Upper lobe of right lung (tissue), 1 donor: Measurements from ENCODE around the gene KCNJ6. TPM values are rescaled to one million over a fixed set of nuclear protein-coding genes. Genes with fewer than 3 reads are reported as not detected.

Experiments used
- ATAC-seq: fragments of 200-7000 bp; cut with Tn5 transposase; one replicate; pipeline ENCODE4 v1.9.1; 2020; ENCODE audit warnings: mild to moderate bottlenecking, moderate library complexity
- DNase-seq: peaks from one replicate; pipeline ENCODE4 v3.0.0-alpha.2; 2020
- H3K27ac ChIP-seq: fragments of 200-600 bp; one replicate; pipeline ENCODE4 v1.8.0; 2022
- H3K27me3 ChIP-seq: fragments of 200-600 bp; one replicate; pipeline ENCODE4 v1.8.0; 2022; ENCODE audit warnings: mild to moderate bottlenecking
- H3K36me3 ChIP-seq: fragments of 200-600 bp; one replicate; pipeline ENCODE4 v1.8.0; 2022
- H3K4me1 ChIP-seq: fragments of 200-600 bp; one replicate; pipeline ENCODE4 v1.8.0; 2022
- H3K4me3 ChIP-seq: fragments of 200-600 bp; one replicate; pipeline ENCODE4 v1.8.0; 2022; ENCODE audit warnings: mild to moderate bottlenecking
- H3K9me3 ChIP-seq: fragments of 200-600 bp; one replicate; pipeline ENCODE4 v1.8.0; 2022
- intact Hi-C: fragments of 100-400 bp; cut with DNase I; formaldehyde crosslinking; loops from one replicate; pipeline ENCODE4 v1.11.0; 2022
- total RNA-seq: library from RNA; stranded (reverse); fragmentation: NEBNext Ultra II Directional; extraction: Animal tissue kit (Norgen Biotek cat#: 25700); gene quantifications from one replicate; pipeline ENCODE4 v1.2.1, GENCODE V29; 2021
- TF ChIP-seq, protein P1 (sequence below): fragments of 200-600 bp; IDR thresholded peaks from one replicate; pipeline ENCODE4 v1.8.0; 2022; ENCODE audit warnings: antibody characterized with exemption
- donor health status: DM: no; HTN: yes; CAD: no; lungs with severe emphysema.

Gene KCNJ6
- total RNA-seq, 1 donor from 2014 or later = 0.06 TPM

DNA sequence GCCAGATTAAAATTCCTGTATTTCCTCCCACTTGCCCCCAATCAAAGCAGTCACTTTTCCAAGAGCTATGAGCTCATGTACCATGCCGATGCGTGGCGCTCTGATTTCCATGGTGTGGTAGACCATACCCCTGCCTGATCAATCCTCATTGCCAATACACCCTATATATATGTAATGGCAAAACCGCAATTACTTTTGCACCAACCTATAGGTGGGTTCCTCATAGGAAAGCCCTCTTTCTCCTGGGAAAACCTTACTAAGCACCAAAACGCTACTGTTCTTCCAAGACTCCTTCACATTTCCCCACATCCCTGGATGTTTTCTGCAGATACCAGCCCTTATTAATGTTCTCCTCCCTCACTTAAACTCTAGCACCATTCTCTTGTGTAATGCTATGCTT, 11.0 kb downstream of the KCNJ6 start:
- Histone ChIP-seq H3K4me3 (no peak overlapping the region), H3K4me1 (no peaks in the 10 kb centered on the region), H3K27me3 (peaks cover 3% of the 10 kb centered on the region), H3K27ac (no peak overlapping the region), H3K9me3 (no peaks in the 10 kb centered on the region), H3K36me3 (no peaks in the 10 kb centered on the region)
- ATAC-seq (no peak), DNase-seq (no peak)
- TF ChIP-seq, protein P1, sequence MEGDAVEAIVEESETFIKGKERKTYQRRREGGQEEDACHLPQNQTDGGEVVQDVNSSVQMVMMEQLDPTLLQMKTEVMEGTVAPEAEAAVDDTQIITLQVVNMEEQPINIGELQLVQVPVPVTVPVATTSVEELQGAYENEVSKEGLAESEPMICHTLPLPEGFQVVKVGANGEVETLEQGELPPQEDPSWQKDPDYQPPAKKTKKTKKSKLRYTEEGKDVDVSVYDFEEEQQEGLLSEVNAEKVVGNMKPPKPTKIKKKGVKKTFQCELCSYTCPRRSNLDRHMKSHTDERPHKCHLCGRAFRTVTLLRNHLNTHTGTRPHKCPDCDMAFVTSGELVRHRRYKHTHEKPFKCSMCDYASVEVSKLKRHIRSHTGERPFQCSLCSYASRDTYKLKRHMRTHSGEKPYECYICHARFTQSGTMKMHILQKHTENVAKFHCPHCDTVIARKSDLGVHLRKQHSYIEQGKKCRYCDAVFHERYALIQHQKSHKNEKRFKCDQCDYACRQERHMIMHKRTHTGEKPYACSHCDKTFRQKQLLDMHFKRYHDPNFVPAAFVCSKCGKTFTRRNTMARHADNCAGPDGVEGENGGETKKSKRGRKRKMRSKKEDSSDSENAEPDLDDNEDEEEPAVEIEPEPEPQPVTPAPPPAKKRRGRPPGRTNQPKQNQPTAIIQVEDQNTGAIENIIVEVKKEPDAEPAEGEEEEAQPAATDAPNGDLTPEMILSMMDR = no peak
- intact Hi-C loops = no loop called here

DNA sequence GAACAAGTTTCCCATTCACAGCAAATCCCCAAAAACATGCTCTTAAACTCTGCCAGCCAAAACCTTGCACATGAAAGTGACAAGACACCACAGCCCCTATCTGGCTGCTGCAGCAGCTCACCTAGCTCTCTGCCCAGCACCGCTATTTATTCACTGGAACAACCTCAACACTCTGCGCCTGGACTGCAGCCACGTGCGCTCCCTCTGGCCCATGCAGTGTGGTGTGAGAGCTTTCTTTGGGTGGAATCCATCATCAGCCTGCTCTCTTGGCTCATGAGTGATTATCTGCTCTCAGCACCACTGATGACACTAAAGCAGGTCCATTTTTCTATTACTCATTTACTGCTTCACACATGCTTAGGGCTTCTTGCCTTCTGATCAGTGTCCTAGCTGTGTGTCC, 11.4 kb downstream of the KCNJ6 start:
- Histone ChIP-seq H3K36me3 (no peaks in the 10 kb centered on the region), H3K9me3 (no peaks in the 10 kb centered on the region), H3K27ac (no peak overlapping the region), H3K4me1 (no peaks in the 10 kb centered on the region), H3K27me3 (peaks cover under 1% of the 10 kb centered on the region), H3K4me3 (no peak overlapping the region)
- TF ChIP-seq, protein P1 = no peak
- no peak for ATAC-seq
- intact Hi-C loops = no loop called here
- DNase-seq = no peak

DNA sequence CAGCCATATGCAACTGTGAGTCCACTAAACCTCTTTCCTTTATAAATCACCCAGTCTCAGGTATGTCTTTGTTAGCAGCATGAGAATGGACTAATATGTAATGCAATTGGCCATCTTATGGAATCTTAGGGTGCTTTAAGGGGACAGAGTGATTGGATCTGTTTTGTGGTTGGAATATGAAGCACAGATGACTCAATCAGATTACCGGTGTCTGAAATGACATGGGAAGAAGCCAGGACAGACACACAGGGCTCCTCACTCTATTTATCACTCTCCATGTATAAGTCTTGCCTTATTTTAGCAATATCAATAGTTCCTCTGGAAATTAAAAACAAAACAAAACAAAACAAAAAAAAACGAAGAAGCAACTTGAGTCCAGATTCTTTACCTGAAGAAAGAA, 12.9 kb downstream of the KCNJ6 start:
- intact Hi-C loops = no loop called here
- H3K4me1 ChIP-seq = no peaks in the 10 kb centered on the region
- TF ChIP-seq, protein P1 = no peak
- DNase-seq = no peak
- H3K36me3 ChIP-seq = no peaks in the 10 kb centered on the region
- no peak overlapping the region for H3K4me3 ChIP-seq
- no peak overlapping the region for H3K27ac ChIP-seq
- no peak for ATAC-seq
- peaks cover 5% of the 10 kb centered on the region for H3K27me3 ChIP-seq
- no peaks in the 10 kb centered on the region for H3K9me3 ChIP-seq

DNA sequence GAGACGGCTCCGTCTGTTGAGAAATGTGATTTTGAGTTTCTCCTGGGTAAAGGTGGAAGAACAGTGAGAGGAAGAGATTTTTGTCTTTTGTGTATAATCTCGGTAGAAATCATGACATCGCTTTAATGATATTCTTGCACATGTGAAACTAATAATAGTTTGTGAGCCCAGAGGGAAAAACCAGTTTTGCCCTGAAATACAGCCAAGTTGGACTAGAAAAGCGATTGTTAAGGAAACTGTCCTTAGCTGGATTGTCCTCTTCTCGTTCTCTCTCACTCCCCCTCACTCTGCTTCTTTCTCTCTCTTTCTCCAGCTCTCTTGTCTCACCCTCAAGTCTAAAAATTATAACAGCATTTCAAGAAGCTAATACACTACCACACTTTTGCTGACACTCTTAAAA, 17.1 kb downstream of the KCNJ6 start:
- TF ChIP-seq, protein P1 = no peak
- no peaks in the 10 kb centered on the region for H3K4me1 ChIP-seq
- DNase-seq = no peak
- no peaks in the 10 kb centered on the region for H3K36me3 ChIP-seq
- intact Hi-C loops = no loop called here
- H3K4me3 ChIP-seq = no peak overlapping the region
- H3K9me3 ChIP-seq = no peaks in the 10 kb centered on the region
- peaks cover 10% of the 10 kb centered on the region for H3K27me3 ChIP-seq
- H3K27ac ChIP-seq = no peak overlapping the region
- no peak for ATAC-seq

GRCh38 chr21:37896788-37897187, 19.5 kb downstream of the KCNJ6 start:
- TF ChIP-seq, protein P1 = no peak
- intact Hi-C loops = no loop called here
- DNase-seq (no peak), ATAC-seq (no peak)
- Histone ChIP-seq H3K9me3 (no peaks in the 10 kb centered on the region), H3K27ac (no peak overlapping the region), H3K4me3 (no peak overlapping the region), H3K27me3 (peaks cover 10% of the 10 kb centered on the region), H3K36me3 (no peaks in the 10 kb centered on the region), H3K4me1 (no peaks in the 10 kb centered on the region)

DNA sequence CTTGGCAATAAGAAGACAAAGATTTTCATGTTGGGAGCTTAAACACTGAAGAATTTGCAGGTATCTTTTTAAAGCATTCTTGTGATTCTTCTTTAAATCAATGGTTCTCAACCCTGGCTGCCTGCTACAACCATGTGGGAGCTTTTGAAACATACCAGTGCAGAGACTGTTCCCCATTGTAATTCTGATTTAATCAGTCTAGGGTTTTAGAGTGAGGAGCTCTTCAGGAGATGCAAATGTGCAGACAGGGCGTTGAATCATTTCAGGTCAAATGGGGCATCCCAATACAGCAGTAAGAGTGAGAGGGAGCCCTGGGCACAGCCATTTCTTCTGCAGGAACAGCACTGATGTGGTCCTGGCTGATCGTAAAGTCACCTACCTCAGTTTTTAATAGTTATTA, 24.3 kb downstream of the KCNJ6 start:
- ATAC-seq = no peak
- Histone ChIP-seq H3K9me3 (no peaks in the 10 kb centered on the region), H3K4me1 (no peaks in the 10 kb centered on the region), H3K36me3 (no peaks in the 10 kb centered on the region), H3K27me3 (no peaks in the 10 kb centered on the region), H3K27ac (no peak overlapping the region), H3K4me3 (no peak overlapping the region)
- TF ChIP-seq, protein P1 = no peak
- intact Hi-C loops = no loop called here
- DNase-seq = no peak
